Measurements from ENCODE around the gene WNT3A.

- TF ChIP-seq CTCF (IDR thresholded peaks at IDR 0.05; ENCODE audit: low read length) (peak; percentile 79), EZH2 (optimal IDR thresholded peaks at IDR 0.05; ENCODE audit: low read depth, low read length) (no peak), EZH2phosphoT487 (IDR thresholded peaks at IDR 0.05; ENCODE audit: low read length) (no peak)
Measured at GRCh38 chr1:228004331-228004855, 2.4 kb upstream of the WNT3A start.

Data from MM.1S (cell line).